Suprapubic skin (tissue), 4 donors: ENCODE data around the gene MUCL3.

Experiments
- POLR2A ChIP-seq, 2 donors: fragments of 450-650 bp; IDR thresholded peaks; one replicate each; pipeline ENCODE4 v1.6.1; 2017; ENCODE audit warnings: antibody characterized with exemption in 2 of 2, mild to moderate bottlenecking in 2 of 2, moderate library complexity in 2 of 2
- POLR2AphosphoS5 ChIP-seq, 3 donors: sonication (generic); formaldehyde crosslinking; IDR thresholded peaks; one replicate each; pipeline ENCODE4 v1.6.1; 2017; ENCODE audit warnings: antibody characterized with exemption in 3 of 3
- TF ChIP-seq, protein P1 (sequence below), 2 donors: fragments of 200-600 bp in 1 of 2; fragments of 450-650 bp in 1 of 2; sonication (generic) in 1 of 2; IDR thresholded peaks; one replicate each; pipeline ENCODE4 v1.5.1; 2016 to 2019; ENCODE audit warnings: antibody characterized with exemption in 2 of 2, mild to moderate bottlenecking in 1 of 2, moderate library complexity in 1 of 2

DNA sequence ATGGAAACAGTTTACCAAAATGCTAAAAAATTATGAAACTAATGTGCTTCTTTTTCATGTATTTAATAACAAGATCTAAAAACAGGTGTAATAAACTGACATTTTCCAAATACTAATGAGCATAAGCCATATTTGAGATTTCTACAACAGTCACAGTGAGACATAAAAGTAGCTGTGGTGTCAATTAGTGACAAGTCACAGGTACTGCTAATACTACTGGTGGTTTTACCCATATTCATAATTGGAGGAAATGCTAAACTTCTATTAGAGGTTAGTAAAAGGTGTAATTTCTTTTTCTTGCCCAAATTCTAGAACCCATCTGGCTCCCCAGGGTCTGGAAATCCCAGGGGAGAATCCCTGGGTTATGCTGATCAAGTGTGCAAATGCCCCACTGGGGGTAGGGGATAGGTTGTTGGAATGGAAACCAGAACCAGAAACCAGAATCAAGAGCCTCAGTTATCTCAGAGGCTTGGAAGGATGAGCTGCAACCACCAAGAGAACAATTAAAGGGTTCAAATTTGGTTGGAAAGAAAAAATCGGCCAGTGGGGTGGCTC lies 39.8 kb upstream of the MUCL3 start:
- TF ChIP-seq POLR2AphosphoS5 (IDR thresholded peaks at IDR 0.05) (no peak), POLR2A (IDR thresholded peaks at IDR 0.05) (no peak)
- TF ChIP-seq, protein P1, sequence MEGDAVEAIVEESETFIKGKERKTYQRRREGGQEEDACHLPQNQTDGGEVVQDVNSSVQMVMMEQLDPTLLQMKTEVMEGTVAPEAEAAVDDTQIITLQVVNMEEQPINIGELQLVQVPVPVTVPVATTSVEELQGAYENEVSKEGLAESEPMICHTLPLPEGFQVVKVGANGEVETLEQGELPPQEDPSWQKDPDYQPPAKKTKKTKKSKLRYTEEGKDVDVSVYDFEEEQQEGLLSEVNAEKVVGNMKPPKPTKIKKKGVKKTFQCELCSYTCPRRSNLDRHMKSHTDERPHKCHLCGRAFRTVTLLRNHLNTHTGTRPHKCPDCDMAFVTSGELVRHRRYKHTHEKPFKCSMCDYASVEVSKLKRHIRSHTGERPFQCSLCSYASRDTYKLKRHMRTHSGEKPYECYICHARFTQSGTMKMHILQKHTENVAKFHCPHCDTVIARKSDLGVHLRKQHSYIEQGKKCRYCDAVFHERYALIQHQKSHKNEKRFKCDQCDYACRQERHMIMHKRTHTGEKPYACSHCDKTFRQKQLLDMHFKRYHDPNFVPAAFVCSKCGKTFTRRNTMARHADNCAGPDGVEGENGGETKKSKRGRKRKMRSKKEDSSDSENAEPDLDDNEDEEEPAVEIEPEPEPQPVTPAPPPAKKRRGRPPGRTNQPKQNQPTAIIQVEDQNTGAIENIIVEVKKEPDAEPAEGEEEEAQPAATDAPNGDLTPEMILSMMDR (IDR thresholded peaks at IDR 0.05) = no peak
